ENCODE measurements around the gene PYCR2.
"Not testable (repeated sequence)": the region's sequence is repeated elsewhere in the genome, so short reads cannot be mapped to it uniquely, and the experiment has no call there.

The PYCR2 gene

DNA sequence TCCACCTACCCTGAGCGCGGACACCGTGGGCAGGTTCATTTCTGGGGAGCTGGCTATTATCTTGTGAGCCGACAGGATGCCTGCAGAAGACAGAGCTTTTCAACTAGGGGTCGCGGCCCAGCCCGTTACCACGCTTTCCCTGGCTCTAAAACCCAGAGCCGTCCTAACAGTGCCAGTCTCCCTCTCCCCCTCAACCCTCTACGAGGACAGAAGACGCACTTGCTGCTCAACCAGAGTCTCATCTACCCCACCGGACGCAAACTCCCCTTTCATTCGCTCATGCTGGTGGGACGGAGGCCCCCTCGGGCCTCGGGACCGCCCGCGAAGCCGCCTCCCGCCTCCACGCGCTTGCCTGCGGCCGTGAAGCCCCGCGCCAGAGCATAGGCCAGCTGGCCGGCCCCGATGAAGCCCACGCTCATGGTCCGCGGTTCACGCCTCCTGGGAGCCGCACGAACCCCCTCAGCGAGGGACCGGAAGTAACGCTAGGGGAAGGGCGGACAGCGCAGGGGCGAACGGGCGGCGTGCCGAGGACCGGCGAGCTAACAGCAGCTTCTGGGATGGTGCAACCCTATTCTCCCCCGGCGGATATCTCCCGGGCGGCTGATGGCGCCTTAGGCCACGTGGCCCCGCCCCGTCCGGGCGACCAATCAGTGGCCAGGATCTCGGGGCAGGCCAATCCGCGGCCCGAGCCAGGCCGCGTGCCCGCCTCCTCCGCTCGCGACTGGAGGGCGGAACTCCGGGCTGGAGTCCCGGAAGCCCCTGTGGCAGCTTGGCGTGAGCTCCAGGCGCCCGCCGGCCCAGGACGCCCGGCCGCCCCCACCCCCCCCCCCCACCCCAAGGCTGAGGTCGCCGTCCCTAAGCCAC, at the start of gene PYCR2:
PYCR2 (minus strand) TSS at position 559 of the 864 bp plus-strand sequence; CDS start at position 419, 140 bp downstream.
- DNase-seq (ENCODE audit: low read depth): peak; percentile 93

DNA sequence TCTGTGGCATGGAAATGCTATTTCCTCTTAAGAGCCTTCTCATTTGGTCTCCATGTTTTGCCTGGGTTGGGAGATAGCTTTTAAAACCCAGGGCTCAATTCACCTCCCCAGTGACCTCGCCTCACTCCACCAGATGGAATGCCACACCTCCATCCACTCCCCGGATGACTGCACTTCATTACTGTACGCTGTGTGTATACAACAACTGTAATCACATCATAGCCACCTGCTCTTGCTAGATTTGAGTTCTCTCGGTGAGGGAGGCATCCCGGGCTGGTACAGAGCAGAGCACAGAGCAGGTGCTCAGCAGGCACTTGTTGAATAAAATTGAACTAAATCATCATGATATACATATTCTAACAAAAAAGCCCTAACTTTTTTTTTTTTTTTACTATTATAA, 49.1 kb upstream of the PYCR2 start:
- DNase-seq (ENCODE audit: low read depth): no peak

DNA sequence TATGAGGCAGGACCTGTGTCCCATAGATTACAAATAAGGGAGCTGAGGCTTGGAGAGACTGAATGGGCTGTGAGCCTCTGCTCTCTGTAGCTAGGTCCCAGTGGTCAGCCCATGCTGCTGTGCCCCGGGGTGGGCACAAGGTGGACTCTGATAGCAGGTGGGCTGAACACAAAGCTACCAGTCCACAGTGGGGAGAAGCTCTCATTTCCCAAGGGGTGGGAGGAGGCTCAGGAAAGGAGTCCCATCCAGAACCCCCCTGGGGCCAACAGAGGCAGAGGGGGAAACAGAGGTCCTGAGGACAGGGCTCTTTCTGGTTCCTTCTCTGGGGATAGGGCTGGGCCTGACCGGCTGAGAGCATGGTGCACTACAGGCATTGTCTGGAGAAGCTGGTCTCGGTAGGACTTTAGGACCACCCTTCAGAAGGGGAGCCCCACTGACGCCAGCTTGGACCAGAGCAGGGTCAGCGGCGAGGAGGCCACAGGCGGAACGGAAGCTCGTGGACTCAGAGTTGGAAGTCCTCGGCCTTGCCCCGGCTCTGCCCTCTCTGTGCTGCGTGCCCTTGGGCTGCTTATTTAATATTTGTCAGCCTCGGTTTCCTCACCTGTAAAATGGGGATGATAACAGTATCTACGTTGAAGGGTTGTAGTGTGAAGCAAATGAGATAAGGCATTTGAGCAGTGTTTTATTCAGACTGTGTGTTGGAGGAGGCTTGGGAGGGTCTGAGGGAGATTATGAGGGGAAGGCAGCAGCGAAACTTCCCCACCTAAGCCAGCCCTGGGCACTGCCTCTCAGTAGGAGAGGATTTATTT, 48.5 kb upstream of the PYCR2 start:
- no peak for DNase-seq (ENCODE audit: low read depth)

DNA sequence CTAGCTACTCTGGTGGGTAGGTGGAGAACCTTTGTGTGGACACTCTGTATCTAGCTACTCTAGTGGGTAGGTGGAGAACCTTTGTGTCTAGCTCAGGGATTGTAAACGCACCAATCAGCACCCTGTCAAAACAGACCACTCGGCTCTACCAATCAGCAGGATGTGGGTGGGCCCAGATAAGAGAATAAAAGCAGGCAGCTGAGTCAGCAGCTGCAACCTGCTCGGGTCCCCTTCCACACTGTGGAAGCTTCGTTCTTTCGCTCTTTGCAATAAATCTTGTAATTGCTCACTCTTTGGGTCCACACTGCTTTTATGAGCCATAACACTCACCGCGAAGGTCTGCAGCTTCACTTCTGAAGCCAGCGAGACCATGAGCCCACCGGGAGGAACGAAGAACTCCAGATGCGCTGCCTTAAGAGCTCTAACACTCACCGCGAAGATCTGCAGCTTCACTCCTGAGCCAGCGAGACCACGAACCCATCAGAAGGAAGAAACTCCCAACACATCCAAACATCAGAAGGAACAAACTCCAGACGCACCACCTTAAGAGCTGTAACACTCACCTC, 46.6 kb upstream of the PYCR2 start:
- DNase-seq (ENCODE audit: low read depth): not testable (repeated sequence)

DNA sequence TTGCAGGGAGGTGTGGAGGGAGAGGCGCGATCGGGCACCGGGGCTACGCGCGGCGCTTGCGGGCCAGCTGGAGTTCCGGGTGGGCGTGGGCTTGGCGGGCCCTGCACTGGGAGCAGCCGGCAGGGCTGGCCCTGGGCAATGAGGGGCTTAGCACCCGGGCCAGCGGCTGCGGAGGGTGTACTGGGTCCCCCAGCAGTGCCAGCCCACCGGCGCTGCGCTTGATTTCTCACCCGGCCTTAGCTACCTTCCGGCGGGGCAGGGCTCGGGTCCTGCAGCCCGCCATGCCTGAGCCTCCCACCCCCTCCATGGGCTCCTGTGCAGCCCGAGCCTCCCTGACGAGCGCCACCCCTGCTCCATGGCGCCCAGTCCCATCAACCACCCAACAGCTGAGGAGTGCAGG, 45.7 kb upstream of the PYCR2 start:
- not testable (repeated sequence) for DNase-seq (ENCODE audit: low read depth)

DNA sequence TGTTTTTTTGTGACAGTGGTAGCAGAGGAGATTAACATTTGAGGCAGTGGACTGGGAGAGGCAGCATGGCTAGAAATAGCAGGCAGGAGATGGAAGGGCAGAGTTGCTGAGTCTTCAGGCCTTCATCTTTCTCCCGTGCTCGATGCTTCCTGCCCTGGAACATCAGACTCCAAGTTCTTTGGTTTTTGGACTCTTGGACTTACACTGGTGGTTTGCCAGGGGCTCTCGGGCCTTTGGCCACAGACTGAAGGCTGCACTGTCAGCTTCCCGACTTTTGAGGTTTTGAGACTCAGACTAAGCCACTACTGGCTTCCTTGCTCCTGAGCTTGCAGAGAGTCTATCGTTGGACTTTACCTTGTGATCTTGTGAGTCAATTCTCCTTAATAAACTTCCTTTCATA, 41.2 kb upstream of the PYCR2 start:
- no peak for DNase-seq (ENCODE audit: low read depth)

DNA sequence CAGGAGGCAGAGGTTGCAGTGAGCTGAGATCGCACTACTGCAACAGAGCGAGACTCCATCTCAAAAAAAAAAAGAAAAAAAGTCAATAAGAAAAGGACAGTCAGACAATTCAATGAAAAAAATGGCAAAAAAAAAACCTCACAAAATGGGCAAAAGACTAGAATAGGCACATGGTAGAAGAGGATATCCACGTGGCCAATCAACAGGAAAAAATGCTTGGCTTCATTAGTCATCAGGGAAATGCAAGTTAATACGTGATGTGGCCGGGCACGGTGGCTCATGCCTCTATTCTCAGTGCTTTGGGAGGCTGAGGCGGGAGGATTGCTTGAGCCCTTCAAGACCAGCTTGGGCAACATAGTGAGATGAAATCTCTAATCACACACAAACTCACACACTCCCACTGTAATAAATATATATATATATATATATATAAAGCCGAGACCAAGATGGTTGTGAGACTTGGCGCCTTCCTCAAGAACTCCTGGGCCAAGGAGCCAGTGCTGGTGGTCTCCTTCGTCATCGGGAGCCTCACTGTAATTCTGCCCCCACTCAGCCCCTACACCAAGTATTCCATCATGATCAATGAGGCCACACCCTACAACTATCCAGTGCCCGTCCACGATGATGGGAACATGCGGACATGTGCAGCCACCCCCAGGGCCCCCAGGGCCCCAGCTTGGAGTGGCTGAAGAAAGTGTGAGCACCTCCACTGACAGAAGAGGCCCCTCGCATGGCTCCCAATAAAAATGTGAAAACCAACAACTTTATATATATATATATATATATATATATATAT, 39.9 kb upstream of the PYCR2 start:
- no peak for DNase-seq (ENCODE audit: low read depth)

DNA sequence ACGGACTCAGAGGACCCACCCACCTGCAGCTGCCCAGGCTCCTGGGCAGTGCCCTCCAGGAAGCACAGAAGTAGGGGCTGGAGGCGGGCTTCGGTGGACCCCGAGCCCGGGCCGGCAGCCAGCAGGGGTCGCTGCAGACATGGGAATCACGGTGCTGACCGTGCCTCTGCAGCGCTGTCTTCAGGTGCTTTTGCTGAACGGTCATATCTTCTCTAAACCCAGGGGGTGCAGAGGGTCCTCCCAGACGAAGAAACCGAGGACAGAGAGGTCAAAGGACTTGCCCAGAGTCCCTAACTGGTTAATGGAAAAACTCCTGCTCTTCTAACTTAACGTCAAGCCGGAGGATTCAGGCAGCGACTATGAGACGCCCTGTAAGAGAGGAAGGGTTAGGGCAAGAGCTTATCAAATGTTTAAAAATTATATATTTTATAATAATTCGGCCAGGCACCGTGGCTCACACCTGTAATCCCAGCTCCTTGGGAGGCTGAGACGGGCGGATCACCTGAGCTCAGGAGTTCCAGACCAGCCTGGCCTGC, 38.5 kb upstream of the PYCR2 start:
- peak; percentile 32 for DNase-seq (ENCODE audit: low read depth)

DNA sequence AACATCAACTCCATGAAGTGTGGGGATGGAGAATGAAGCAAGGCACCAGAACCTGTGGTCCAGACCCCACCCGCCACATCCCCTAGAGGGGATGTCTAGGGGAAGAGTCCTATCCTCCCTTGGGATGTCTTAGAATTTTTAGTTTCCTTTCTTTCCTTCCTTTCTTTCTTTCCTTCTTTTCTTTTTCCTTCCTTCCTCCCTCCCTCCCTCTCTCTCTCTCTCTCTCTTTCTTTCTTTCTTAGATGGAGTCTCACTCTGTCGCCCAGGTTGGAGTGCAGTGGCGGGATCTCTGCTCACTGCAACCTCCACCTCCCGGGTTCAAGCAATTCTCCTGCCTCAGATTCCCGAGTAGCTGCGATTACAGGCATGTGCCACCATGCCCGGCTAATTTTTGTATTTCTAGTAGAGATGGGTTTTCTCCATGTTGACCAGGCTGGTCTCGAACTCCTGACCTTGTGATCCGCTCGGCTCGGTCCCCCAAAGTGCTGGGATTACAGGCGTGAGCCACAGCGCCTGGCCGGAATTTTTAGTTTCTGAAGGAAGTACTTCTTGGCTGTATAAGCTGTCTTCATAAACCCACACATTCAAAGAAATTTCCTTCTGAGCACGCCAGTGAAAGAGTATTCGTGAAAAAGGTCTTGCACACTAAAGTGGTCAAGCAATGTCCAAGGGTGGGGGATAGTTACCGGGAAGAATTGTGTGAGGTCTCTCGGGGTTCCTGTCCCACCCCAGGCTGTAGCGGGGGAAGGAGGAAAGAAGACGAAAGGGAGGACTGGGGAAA, 37.8 kb upstream of the PYCR2 start:
- no peak for DNase-seq (ENCODE audit: low read depth)

DNA sequence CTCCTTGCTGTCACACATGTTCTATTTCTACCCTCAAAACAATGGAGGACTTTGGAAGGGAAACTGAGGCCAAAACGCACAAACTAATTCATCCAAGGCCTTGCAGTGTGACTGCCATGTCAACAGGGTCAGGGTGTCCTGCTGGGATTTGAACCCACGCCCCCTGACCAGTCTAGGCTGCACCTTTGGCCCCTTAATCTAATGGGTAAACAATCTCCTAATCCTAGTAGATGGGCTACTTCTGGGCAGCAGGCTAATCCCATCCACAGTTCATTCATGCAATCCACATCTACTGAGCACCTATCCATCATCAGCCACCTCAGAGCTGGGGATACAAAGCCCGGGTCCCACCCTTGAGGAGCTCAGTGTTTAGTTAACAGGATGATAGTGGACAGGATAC, 34.0 kb upstream of the PYCR2 start:
- no peak for DNase-seq (ENCODE audit: low read depth)

DNA sequence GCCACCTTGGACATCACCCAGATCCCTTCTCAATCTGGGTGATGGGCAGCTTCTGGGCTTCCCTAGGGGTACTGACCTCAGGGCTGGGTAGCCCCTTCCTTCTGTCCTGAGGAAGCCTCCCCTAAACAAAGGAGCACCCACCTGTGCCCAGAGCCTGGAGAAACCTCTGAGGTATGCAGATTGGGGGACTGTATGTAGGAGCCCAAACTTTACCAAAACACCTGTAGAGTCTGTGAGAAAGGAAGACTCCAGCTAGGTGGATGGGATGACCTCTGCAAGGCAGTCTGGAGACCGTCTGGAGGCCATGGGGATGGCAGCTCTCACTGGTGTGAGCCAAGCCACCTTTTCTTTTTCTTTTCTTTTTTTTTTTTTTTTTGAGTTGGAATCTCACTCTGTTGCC, 30.7 kb upstream of the PYCR2 start:
- no peak for DNase-seq (ENCODE audit: low read depth)

DNA sequence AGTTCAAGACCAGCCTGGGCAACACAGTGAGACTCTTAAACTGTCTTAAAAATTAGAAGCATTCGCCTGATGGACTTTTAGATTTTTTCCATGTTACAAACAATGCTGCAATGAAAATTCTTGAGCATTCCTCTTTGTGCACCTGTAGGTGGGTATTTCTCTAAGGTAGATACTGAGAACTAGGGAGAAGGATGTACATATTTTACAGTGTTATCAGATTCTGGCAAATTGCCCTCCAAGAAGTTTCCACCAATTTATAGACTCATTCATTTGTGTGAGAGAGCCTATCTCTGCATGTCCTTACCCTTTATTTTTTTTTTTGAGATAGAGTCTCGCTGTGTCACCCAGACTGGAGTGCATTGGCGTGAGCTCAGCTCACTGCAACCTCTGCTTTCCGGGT, 29.3 kb upstream of the PYCR2 start:
- DNase-seq (ENCODE audit: low read depth): no peak

DNA sequence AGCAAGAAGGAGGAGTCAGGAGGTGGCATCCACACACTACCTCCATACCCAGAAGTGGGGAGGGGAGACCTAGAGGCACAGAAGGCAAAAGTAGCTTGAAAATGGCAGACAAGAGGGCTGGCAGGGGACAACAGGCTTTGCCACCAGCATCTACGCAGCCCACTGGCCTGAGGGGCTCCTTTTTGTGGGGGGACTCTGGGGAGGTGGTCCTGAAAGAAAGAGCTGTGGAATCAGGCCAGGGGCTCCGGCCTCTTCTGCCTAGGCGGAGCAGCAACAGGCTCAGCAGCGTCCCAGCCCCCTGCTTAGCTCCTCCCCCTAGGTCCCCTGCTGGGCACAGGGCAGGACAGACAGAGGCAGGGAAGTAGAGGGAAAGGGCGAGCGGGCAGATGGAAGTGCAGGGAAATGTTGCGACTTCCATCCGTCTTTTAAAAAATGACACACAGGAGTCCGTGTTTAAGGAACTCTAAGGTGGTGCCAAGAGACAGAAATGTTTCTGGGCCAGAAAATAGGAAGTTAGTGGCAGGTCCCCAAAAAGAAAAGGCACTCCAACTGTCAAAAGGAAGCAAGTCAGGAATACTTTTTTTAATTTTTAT, 27.0 kb upstream of the PYCR2 start:
- DNase-seq (ENCODE audit: low read depth): no peak

DNA sequence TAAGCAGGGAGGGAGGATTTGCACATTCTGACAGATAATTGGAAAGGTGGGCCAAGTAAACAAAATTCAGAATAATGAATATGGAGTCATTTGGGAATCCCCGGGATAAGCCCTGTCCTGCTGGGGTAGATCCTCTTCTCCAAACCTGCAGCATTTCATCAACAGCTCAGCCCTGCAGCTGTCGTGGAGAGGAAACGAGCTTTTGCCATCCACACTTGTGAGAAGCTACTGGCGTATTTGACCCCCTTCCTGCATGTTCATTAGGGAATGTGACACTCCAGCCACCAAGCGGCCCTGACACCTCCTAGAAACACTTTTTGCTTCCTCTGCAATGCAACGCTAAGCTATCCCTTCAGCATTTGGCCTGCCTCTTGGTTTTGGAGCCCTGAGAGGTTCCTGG, 25.0 kb upstream of the PYCR2 start:
- DNase-seq (ENCODE audit: low read depth): no peak

DNA sequence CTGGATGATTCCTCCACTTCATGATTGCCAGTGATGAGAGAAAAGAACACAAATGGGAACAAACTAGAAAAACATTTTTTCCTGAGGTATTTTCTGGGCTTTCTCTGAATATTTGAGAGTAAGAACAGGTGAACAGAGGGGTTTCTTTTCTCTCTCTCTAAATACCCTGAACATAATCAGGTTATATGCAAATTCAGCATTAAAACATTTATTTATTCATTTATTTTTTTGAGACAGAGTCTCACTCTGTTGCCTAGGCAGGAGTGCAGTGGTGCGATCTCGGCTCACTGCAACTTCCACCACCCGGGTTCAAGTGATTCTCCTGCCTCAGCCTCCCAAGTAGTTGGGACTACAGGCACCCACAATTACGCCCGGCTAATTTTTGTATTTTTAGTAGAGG, 22.8 kb upstream of the PYCR2 start:
- DNase-seq (ENCODE audit: low read depth): no peak

DNA sequence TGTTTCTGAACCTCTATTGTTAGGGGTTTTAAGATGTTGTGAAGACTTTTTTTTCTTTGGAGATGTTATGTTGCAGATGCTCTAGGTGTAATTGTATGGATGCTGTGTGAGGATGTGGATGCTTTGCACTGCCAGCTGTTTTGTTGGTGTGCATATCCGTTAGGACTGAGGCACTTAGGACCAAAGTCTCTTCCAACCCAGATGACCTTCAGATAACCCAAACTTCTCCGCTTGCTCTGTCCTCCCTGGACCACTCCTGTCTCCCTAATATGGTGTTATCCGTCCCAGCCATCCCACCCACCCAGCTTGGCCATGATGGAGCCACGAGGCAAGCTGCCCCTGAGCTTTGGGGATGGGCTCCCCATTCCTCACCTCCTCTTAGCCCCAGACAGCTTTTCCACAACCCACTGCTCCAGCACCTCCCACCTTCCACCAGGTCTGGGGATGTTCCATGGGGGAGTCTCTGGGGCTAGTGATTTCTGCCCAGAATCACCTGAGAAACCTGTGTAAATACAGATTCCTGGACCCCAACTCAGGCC, 22.1 kb upstream of the PYCR2 start:
- no peak for DNase-seq (ENCODE audit: low read depth)

DNA sequence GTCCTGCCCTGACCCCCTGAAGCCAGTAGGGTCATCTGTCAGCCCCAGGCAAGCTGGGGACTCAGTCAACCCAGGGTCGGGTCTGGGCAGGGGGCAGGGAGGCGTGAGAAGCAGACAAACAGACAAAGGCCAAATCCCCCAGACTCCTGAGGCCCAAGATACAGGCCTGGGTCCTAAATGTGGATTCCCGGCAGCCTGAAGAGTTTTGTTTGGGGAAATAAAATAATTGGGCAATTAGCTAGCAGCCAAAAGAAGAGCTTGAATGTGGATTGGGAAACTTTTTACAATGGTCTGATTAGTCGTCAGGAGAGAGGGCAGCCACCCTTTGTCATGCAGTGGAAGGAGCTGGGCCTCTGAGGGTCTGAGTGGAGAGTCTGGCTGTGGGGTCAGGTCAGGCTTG, 21.5 kb upstream of the PYCR2 start:
- no peak for DNase-seq (ENCODE audit: low read depth)

DNA sequence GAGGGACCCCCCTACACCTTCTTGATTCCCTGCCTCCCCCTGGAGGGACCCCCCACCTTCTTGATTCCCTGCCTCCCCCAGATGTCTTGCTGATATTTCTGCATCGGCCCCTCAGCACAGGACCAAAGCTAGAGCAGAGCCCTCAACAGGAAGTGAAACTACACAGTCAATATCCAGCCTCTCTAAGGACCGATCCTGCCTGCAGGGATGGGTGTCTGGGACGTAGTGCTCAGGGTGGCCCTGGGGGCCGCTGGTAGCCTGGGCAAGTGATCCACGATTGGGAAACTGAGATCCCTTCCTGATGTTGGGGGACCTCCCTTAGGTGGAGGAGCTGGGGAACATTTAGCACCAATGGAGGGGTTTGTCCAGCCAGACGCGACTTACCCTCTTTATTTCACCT, 20.9 kb upstream of the PYCR2 start:
- no peak for DNase-seq (ENCODE audit: low read depth)

DNA sequence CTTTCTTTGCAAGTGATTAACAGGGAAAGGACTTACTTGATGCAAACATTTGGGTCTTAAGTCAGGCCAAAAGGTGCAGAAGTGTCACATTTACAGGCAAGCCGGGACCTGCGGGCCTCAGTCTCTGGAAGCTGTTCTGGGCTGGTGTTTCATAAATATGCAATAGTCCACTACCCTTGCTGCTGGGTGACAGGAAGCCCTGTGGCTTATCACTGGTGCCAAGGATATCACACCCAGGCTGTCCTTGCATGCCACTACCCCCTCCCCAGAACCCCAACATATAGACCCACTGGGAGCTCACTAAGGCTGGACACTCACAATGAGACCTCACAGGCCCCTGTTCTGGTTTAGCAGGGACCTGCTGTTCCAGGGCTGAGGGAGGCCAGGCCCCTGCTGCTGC, 20.3 kb upstream of the PYCR2 start:
- no peak for DNase-seq (ENCODE audit: low read depth)

DNA sequence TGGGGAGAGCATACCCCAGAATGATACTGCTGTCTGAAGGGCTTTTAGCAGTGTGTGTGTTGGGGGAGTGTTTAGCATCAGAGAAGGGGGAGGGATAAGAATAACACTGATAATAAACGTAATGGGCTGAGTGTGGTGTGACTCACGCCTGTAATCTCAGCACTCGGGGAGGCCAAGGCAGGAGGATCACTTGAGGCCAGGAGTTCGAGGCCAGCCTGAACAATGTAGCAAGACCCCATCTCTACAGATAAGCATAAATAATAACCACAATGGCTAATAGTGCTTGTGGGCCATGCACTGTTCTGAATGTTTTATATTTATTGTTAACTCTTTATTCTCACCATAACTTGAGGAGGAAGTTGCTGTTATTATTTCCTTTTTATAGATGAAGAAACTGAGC, 19.5 kb upstream of the PYCR2 start:
- DNase-seq (ENCODE audit: low read depth): no peak

Data from activated T-helper 9 cell treated with anti-CD3 and anti-CD28 coated beads, Interleukin-2, amount 50 U/mL, for 16 hours (primary cell).